ENCODE results near the gene AMMECR1L.

DNA sequence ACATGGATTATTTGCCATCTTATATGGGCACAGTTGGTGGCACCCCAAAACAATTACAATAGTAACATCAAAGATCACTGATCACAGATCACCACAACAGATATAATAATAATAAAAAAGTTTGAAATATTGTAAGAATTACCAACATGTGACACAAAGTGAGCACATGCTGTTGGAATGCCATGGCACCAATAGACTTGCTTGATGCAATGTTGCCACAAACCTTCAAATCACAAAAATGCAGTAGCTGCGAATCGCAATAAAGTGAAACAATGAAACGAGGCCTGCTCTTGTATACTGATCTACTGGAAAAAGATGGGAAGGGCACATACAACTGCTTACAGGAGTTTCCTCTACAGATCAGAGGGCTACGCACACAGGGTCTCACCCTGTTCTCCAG lies 32.2 kb upstream of the AMMECR1L start:
- TF ChIP-seq EZH2 (IDR thresholded peaks at IDR 0.05; ENCODE audit: borderline replicate concordance, control insufficient read depth, low read depth, low read length): no peak
- TF ChIP-seq NRF1 (conservative IDR thresholded peaks at IDR 0.05; ENCODE audit: low read depth, low read length): no peak
- TF ChIP-seq RAD21 (IDR thresholded peaks at IDR 0.05; ENCODE audit: insufficient read depth, low read depth, low read length): no peak
- no peak for TF ChIP-seq CHD4 (IDR thresholded peaks at IDR 0.05)
- no peak for TF ChIP-seq CEBPZ (IDR thresholded peaks at IDR 0.05; ENCODE audit: low read depth, low read length)
- TF ChIP-seq CBX3 (IDR thresholded peaks at IDR 0.05; ENCODE audit: borderline replicate concordance, low read depth): no peak
- TF ChIP-seq TBL1XR1 (IDR thresholded peaks at IDR 0.05; ENCODE audit: low read depth, low read length): no peak
- TF ChIP-seq ZBTB33 (IDR thresholded peaks at IDR 0.05): no peak
- no peak for TF ChIP-seq PBX3 (IDR thresholded peaks at IDR 0.05; ENCODE audit: insufficient replicate concordance, low read depth, low read length)
- no peak for TF ChIP-seq ATF3 (IDR thresholded peaks at IDR 0.05; ENCODE audit: borderline replicate concordance, extremely low read depth, low read depth, low read length)
